Astrocyte (in vitro differentiated cells and primary cell): ENCODE results near the gene CCDC157.

ENCODE experiments used
- EZH2 ChIP-seq: IDR thresholded peaks from 2 replicates; pipeline ENCODE4 v1.6.1; 2012; ENCODE audit warnings: mild to moderate bottlenecking, low read length, inconsistent platforms; ENCODE audit not compliant: insufficient read depth
- TF ChIP-seq, protein P1 (sequence below): IDR thresholded peaks from 2 replicates; pipeline ENCODE4 v1.5.1; 2011; ENCODE audit warnings: low read depth, mild to moderate bottlenecking, inconsistent platforms, low read length, moderate library complexity; ENCODE audit not compliant: insufficient read depth

DNA sequence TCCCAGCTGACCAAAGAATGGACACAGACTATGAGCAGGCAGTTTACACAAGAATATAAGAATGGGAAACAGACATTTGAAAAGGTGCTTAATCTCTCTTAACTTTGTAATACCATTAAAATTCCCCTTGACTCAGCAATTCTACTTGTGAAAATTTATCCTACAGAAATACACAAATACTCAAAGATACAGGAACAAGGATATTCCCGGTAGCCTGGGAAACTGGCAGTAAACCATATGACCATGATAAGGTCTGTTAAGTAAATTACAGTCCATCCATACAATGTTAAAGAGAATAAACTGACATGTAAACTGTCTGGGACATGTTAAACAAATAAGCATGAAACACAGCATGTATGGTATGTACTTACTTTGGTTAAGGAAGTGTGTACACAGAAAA lies 60.0 kb downstream of the CCDC157 start:
- TF ChIP-seq, protein P1, sequence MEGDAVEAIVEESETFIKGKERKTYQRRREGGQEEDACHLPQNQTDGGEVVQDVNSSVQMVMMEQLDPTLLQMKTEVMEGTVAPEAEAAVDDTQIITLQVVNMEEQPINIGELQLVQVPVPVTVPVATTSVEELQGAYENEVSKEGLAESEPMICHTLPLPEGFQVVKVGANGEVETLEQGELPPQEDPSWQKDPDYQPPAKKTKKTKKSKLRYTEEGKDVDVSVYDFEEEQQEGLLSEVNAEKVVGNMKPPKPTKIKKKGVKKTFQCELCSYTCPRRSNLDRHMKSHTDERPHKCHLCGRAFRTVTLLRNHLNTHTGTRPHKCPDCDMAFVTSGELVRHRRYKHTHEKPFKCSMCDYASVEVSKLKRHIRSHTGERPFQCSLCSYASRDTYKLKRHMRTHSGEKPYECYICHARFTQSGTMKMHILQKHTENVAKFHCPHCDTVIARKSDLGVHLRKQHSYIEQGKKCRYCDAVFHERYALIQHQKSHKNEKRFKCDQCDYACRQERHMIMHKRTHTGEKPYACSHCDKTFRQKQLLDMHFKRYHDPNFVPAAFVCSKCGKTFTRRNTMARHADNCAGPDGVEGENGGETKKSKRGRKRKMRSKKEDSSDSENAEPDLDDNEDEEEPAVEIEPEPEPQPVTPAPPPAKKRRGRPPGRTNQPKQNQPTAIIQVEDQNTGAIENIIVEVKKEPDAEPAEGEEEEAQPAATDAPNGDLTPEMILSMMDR: no peak
- no peak for TF ChIP-seq EZH2
